IMR-90 (cell line): Measurements from ENCODE around the gene OTC. TPM values are rescaled to one million over a fixed set of nuclear protein-coding genes. Genes with fewer than 3 reads are reported as not detected.

Experiments
- ATAC-seq: fragments of 200-7000 bp; cut with Tn5 transposase; 2 replicates; pipeline ENCODE4 v1.9.1; 2020; ENCODE audit warnings: low read depth, mild to moderate bottlenecking, moderate library complexity
- BruUV-seq: library from RNA; stranded (reverse); fragments of 400-500 nt; replicated peaks from 2 replicates; lab custom pipeline; 2021; lab: Mats Ljungman, UMichigan
- CTCF ChIA-PET: fragments of 300-600 bp; formaldehyde crosslinking; extraction: SDS; loops from one replicate; lab custom pipeline; 2021; ENCODE audit warnings: antibody characterized with exemption; lab: Yijun Ruan, JAX
- POLR2A ChIA-PET: fragments of 300-600 bp; sonication (Branson Sonifier 250); formaldehyde crosslinking; loops from one replicate; lab custom pipeline; 2022; ENCODE audit warnings: antibody characterized with exemption; ENCODE audit not compliant: unreplicated experiment; lab: Charles Lee
- DNase-seq: peaks from one replicate; pipeline ENCODE4 v3.0.0; 2013
- H2AFZ ChIP-seq: replicated peaks from 2 replicates; pipeline ENCODE3; 2013; ENCODE audit warnings: low read length, mild to moderate bottlenecking; ENCODE audit not compliant: poor library complexity
- H2AK5ac ChIP-seq: 2 replicates; pipeline ENCODE4 v1.6.1; 2013; ENCODE audit warnings: low read depth, low read length, inconsistent platforms
- H2AK9ac ChIP-seq: replicated peaks from 2 replicates; pipeline ENCODE3; 2013; ENCODE audit warnings: mild to moderate bottlenecking, low read depth, low read length, moderate library complexity; ENCODE audit not compliant: poor library complexity
- H2BK120ac ChIP-seq: 2 replicates; pipeline ENCODE4 v1.6.1; 2013; ENCODE audit warnings: low read depth, low read length, inconsistent platforms
- H2BK15ac ChIP-seq: 3 replicates; pipeline ENCODE4 v1.6.1; 2013; ENCODE audit warnings: low read depth, low read length, inconsistent platforms
- H2BK20ac ChIP-seq: 2 replicates; pipeline ENCODE4 v1.6.1; 2013; ENCODE audit warnings: low read depth, mild to moderate bottlenecking, inconsistent platforms, low read length, moderate library complexity
- H2BK5ac ChIP-seq: 2 replicates; pipeline ENCODE4 v1.6.1; 2013; ENCODE audit warnings: mild to moderate bottlenecking, low read depth, low read length, inconsistent platforms; ENCODE audit not compliant: poor library complexity, severe bottlenecking
- H3K14ac ChIP-seq: replicated peaks from 2 replicates; pipeline ENCODE4 v1.6.1; 2013; ENCODE audit warnings: low read depth, low read length, inconsistent platforms
- H3K18ac ChIP-seq: 2 replicates; pipeline ENCODE4 v1.6.1; 2013; ENCODE audit warnings: low read depth, low read length, control low read depth
- H3K23ac ChIP-seq: 2 replicates; pipeline ENCODE4 v1.6.1; 2013; ENCODE audit warnings: low read depth, low read length, inconsistent platforms
- H3K27ac ChIP-seq: 2 replicates; pipeline ENCODE4 v1.5.1; 2013; ENCODE audit warnings: mild to moderate bottlenecking, control low read depth, low read length; ENCODE audit not compliant: insufficient read depth
- H3K27me3 ChIP-seq: 2 replicates; pipeline ENCODE4 v1.6.1; 2013; ENCODE audit warnings: low read length; ENCODE audit not compliant: control insufficient read depth, insufficient read depth
- H3K36me3 ChIP-seq: 2 replicates; pipeline ENCODE4 v1.6.1; 2013; ENCODE audit warnings: low read length, mixed read lengths; ENCODE audit not compliant: control insufficient read depth, insufficient read depth
- H3K4ac ChIP-seq: 2 replicates; pipeline ENCODE4 v1.6.1; 2013; ENCODE audit warnings: low read depth, low read length, inconsistent platforms
- H3K4me1 ChIP-seq: 2 replicates; pipeline ENCODE4 v1.6.1; 2013; ENCODE audit warnings: low read length, mixed read lengths; ENCODE audit not compliant: control insufficient read depth, insufficient read depth
- H3K4me2 ChIP-seq: 2 replicates; pipeline ENCODE4 v1.6.1; 2013; ENCODE audit warnings: low read depth, mild to moderate bottlenecking, control low read depth, low read length, moderate library complexity
- H3K4me3 ChIP-seq: 2 replicates; pipeline ENCODE4 v1.5.1; 2013; ENCODE audit warnings: low read depth, mild to moderate bottlenecking, control low read depth, low read length, moderate library complexity; ENCODE audit not compliant: insufficient read depth
- H3K56ac ChIP-seq: 2 replicates; pipeline ENCODE4 v1.6.1; 2013; ENCODE audit warnings: low read length, inconsistent platforms; ENCODE audit not compliant: insufficient read depth; ENCODE audit errors: extremely low read depth
- H3K79me1 ChIP-seq, 2 experiments: 2 replicates each; pipeline ENCODE4 v1.6.1; 2013; ENCODE audit warnings: low read length in 2 of 2, inconsistent platforms in 1 of 2, low read depth in 1 of 2
- H3K9ac ChIP-seq: 2 replicates; pipeline ENCODE4 v1.6.1; 2013; ENCODE audit warnings: low read depth, low read length, control low read depth
- H3K9me1 ChIP-seq: 2 replicates; pipeline ENCODE4 v1.6.1; 2013; ENCODE audit warnings: low read length, inconsistent platforms; ENCODE audit not compliant: insufficient read depth
- H3K9me3 ChIP-seq: 2 replicates; pipeline ENCODE4 v1.6.1; 2013; ENCODE audit warnings: low read length; ENCODE audit not compliant: control insufficient read depth, insufficient read depth
- H4K20me1 ChIP-seq: 2 replicates; pipeline ENCODE4 v1.6.1; 2013; ENCODE audit warnings: low read length, inconsistent platforms; ENCODE audit not compliant: insufficient read depth
- H4K5ac ChIP-seq: 2 replicates; pipeline ENCODE4 v1.6.1; 2013; ENCODE audit warnings: mild to moderate bottlenecking, low read depth, low read length, control low read depth
- H4K8ac ChIP-seq, 2 experiments: 2 replicates each; pipeline ENCODE4 v1.6.1; 2013; ENCODE audit warnings: low read depth in 2 of 2, low read length in 2 of 2, control low read depth in 1 of 2, inconsistent platforms in 1 of 2
- H4K91ac ChIP-seq: 2 replicates; pipeline ENCODE4 v1.6.1; 2013; ENCODE audit warnings: low read depth, low read length, inconsistent platforms; ENCODE audit not compliant: insufficient read depth
- BHLHE40 ChIP-seq: fragments of 150-350 bp; IDR thresholded peaks from 2 replicates; pipeline ENCODE4 v1.6.1; 2016; ENCODE audit warnings: mild to moderate bottlenecking, low read depth, low read length
- CEBPB ChIP-seq: IDR thresholded peaks from 2 replicates; pipeline ENCODE4 v1.6.1; 2012; ENCODE audit warnings: low read depth, low read length, improper control_type of control experiment
- CHD1 ChIP-seq: IDR thresholded peaks from 2 replicates; pipeline ENCODE4 v1.6.1; 2012; ENCODE audit warnings: low read depth, low read length, improper control_type of control experiment
- CTCF ChIP-seq: conservative IDR thresholded peaks from 2 replicates; pipeline ENCODE4 v1.5.1; 2012; ENCODE audit warnings: mild to moderate bottlenecking, low read depth, low read length, improper control_type of control experiment
- ELK1 ChIP-seq: fragments of 150-350 bp; IDR thresholded peaks from 2 replicates; pipeline ENCODE4 v1.6.1; 2016; ENCODE audit warnings: low read depth, mild to moderate bottlenecking, low read length, moderate library complexity, borderline replicate concordance
- MAFK ChIP-seq: IDR thresholded peaks from 2 replicates; pipeline ENCODE4 v1.6.1; 2012; ENCODE audit warnings: low read depth, low read length, improper control_type of control experiment
- MAZ ChIP-seq: IDR thresholded peaks from 2 replicates; pipeline ENCODE4 v1.6.1; 2012; ENCODE audit warnings: low read depth, mild to moderate bottlenecking, low read length, improper control_type of control experiment, moderate library complexity, borderline replicate concordance
- NFE2L2 ChIP-seq: fragments of 150-350 bp; IDR thresholded peaks from 2 replicates; pipeline ENCODE4 v1.6.1; 2016; ENCODE audit warnings: low read depth, mild to moderate bottlenecking, low read length
- POLR2A ChIP-seq: IDR thresholded peaks from 2 replicates; pipeline ENCODE4 v1.6.1; 2012; ENCODE audit warnings: mild to moderate bottlenecking, low read depth, low read length
- RAD21 ChIP-seq: IDR thresholded peaks from 2 replicates; pipeline ENCODE4 v1.6.1; 2012; ENCODE audit warnings: low read length, improper control_type of control experiment
- RCOR1 ChIP-seq: IDR thresholded peaks from 2 replicates; pipeline ENCODE4 v1.6.1; 2012; ENCODE audit warnings: mild to moderate bottlenecking, low read length, improper control_type of control experiment; ENCODE audit not compliant: insufficient replicate concordance
- RFX5 ChIP-seq: IDR thresholded peaks from 2 replicates; pipeline ENCODE4 v1.8.0; 2012; ENCODE audit warnings: low read depth, mild to moderate bottlenecking, low read length, moderate library complexity
- SMC3 ChIP-seq: fragments of 150-350 bp; IDR thresholded peaks from 2 replicates; pipeline ENCODE4 v1.6.1; 2016; ENCODE audit warnings: low read depth, mild to moderate bottlenecking, antibody characterized with exemption, low read length, moderate library complexity
- USF2 ChIP-seq: fragments of 150-350 bp; IDR thresholded peaks from 2 replicates; pipeline ENCODE4 v1.6.1; 2017; ENCODE audit warnings: mild to moderate bottlenecking, antibody characterized with exemption, low read length, low read depth
- WGBS, 2 experiments: methylation state at CpG; one replicate each; pipeline versions ENCODE4 v1.1.5 to v1.1.7; 2013; ENCODE audit warnings: missing lambda C conversion rate in 2 of 2; ENCODE audit not compliant: insufficient read length in 1 of 2; ENCODE audit errors: extremely low coverage in 2 of 2; 5-methylcytosine and 5-hydroxymethylcytosine counted together
- dilution Hi-C: fragments of 300-500 bp; cut with HindIII; formaldehyde crosslinking; loops from one replicate; pipeline ENCODE4 v1.14.3; 2018; ENCODE audit warnings: low sequenced_read_pairs; ENCODE audit not compliant: unreplicated experiment
- in situ Hi-C: fragments of 300-500 bp; cut with MboI; formaldehyde crosslinking; loops from 3 replicates; pipeline ENCODE4 v1.14.3; 2019; ENCODE audit warnings: low sequenced_read_pairs, inconsistent platforms, mixed read lengths
- intact Hi-C: fragments of 100-400 bp; cut with micrococcal nuclease; formaldehyde crosslinking; loops from 2 replicates; pipeline ENCODE4 v1.10.0; 2022
- polyA plus RNA-seq, 3 experiments: library from polyadenylated mRNA; depleted of rRNA; stranded (reverse); fragments of >200 nt; gene quantifications; 2 replicates each; pipeline ENCODE4 v1.2.3, GENCODE V29; 2012; ENCODE audit warnings: low replicate concordance in 1 of 3
- total RNA-seq: library from RNA; depleted of rRNA; stranded (reverse); fragments of >200 nt; gene quantifications from 2 replicates; pipeline ENCODE4 v1.2.3, GENCODE V29; 2012

OTC gene
- total and polyA plus RNA-seq, 2 of the 4 experiments (the other 2 are of a cell fraction): not detected

GRCh38 chrX:38336538-38337240 lies 15.7 kb upstream of the OTC start:
- H2BK20ac ChIP-seq: no peak overlapping the region
- no peak overlapping the region for H2AK5ac ChIP-seq
- no peak overlapping the region for H3K9ac ChIP-seq
- ATAC-seq (no peak), DNase-seq (no peak)
- H2BK15ac ChIP-seq: no peak overlapping the region
- no peak overlapping the region for H4K91ac ChIP-seq
- H3K36me3 ChIP-seq: no peaks in the 10 kb centered on the region
- dilution Hi-C loops: no loop called here
- no peak overlapping the region for H4K5ac ChIP-seq
- H2AK9ac ChIP-seq: no peak overlapping the region
- H3K9me3 ChIP-seq: no peaks in the 10 kb centered on the region
- no peak overlapping the region for H3K4me3 ChIP-seq
- no peak overlapping the region for H2BK5ac ChIP-seq
- intact Hi-C loops: no loop called here
- H2AFZ ChIP-seq: no peak overlapping the region
- no peaks in the 10 kb centered on the region for H3K9me1 ChIP-seq
- H3K27ac ChIP-seq: no peak overlapping the region
- ChIA-PET POLR2A (no interaction called here), CTCF (interaction anchor here (0.6 kb wide), 1 partner anchor 8 kb away, joined by 3 read pairs; no protein-coding TSS in a partner anchor)
- H3K56ac ChIP-seq: no peak overlapping the region
- no peak overlapping the region for H3K23ac ChIP-seq
- TF ChIP-seq CTCF (no peak), POLR2A (no peak), ELK1 (no peak), RCOR1 (no peak), CHD1 (no peak), NFE2L2 (no peak), MAFK (no peak), CEBPB (no peak), BHLHE40 (no peak), RAD21 (no peak), MAZ (no peak), RFX5 (no peak), USF2 (no peak), SMC3 (no peak)
- in situ Hi-C loops: no loop called here
- no peak overlapping the region for H3K14ac ChIP-seq
- H3K79me1 ChIP-seq: no peaks in the 10 kb centered on the region
- no peak overlapping the region for H3K4me2 ChIP-seq
- no peak overlapping the region for H3K18ac ChIP-seq
- H3K27me3 ChIP-seq: peaks cover 9% of the 10 kb centered on the region
- no CpG with 5 or more reads among the region's 5 CpGs for WGBS, 2 experiments
- no peak overlapping the region for H4K8ac ChIP-seq
- H3K4me1 ChIP-seq: no peaks in the 10 kb centered on the region
- no peak overlapping the region for H2BK120ac ChIP-seq
- no peak overlapping the region for H3K4ac ChIP-seq
- BruUV-seq: no TSS peak
- no peaks in the 10 kb centered on the region for H4K20me1 ChIP-seq
